Heart right ventricle (tissue), 16 donors: ENCODE data around the gene MFRP. TPM values are rescaled to one million over a fixed set of nuclear protein-coding genes. Genes with fewer than 3 reads are reported as not detected.

Source experiments
- ATAC-seq, 8 donors: fragments of 200-7000 bp; cut with Tn5 transposase; one replicate each; pipeline ENCODE4 v1.9.1; 2020; ENCODE audit warnings: mild to moderate bottlenecking in 8 of 8, moderate library complexity in 8 of 8, moderate number of reproducible peaks in 1 of 8
- DNase-seq, 2 donors: peaks; one replicate each; pipeline ENCODE4 v3.0.0-alpha.2; 2020
- H3K27ac ChIP-seq, 10 donors: fragments of 200-600 bp; sonication (generic) in 2 of 10; one replicate each; pipeline versions ENCODE4 v1.5.0 to v1.8.0; 2020 to 2022; ENCODE audit warnings: mild to moderate bottlenecking in 3 of 10
- H3K27me3 ChIP-seq, 7 donors: fragments of 200-600 bp; one replicate each; pipeline ENCODE4 v1.8.0; 2021 to 2022; ENCODE audit warnings: mild to moderate bottlenecking in 2 of 7
- H3K36me3 ChIP-seq, 9 donors: fragments of 200-600 bp; sonication (generic) in 1 of 9; one replicate each; pipeline versions ENCODE4 v1.5.0 to v1.8.0; 2020 to 2022; ENCODE audit warnings: mild to moderate bottlenecking in 2 of 9
- H3K4me1 ChIP-seq, 9 donors: fragments of 200-600 bp; sonication (generic) in 1 of 9; one replicate each; pipeline versions ENCODE4 v1.5.0 to v1.8.0; 2020 to 2022; ENCODE audit warnings: mild to moderate bottlenecking in 4 of 9
- H3K4me3 ChIP-seq, 10 donors: fragments of 200-600 bp; sonication (generic) in 2 of 10; one replicate each; pipeline versions ENCODE4 v1.5.0 to v1.8.0; 2020 to 2022; ENCODE audit warnings: mild to moderate bottlenecking in 7 of 10, moderate library complexity in 2 of 10
- H3K9me3 ChIP-seq, 11 donors: fragments of 200-600 bp in 10 of 11; sonication (generic) in 2 of 11; one replicate each; pipeline versions ENCODE4 v1.5.0 to v1.8.0; 2013 to 2022; ENCODE audit warnings: mild to moderate bottlenecking in 2 of 11, control low read depth in 1 of 11, moderate library complexity in 1 of 11
- WGBS, 2 donors: extraction: QIAGEN DNeasy Blood & Tissue Kit; methylation state at CpG; one replicate each; pipeline ENCODE4 v1.1.7; 2013; ENCODE audit warnings: inconsistent platforms in 1 of 2; 5-methylcytosine and 5-hydroxymethylcytosine counted together
- intact Hi-C, 10 donors: fragments of 100-400 bp; cut with DNase I; formaldehyde crosslinking; loops; one replicate each; pipeline versions ENCODE4 v1.11.1 to v1.14.2; 2022
- polyA plus RNA-seq, 2 donors: library from polyadenylated mRNA; stranded (reverse); fragments of 200-250 nt; gene quantifications; one replicate each; pipeline ENCODE4 v1.2.3, GENCODE V29; 2013
- total RNA-seq, 10 donors: library from RNA; stranded (reverse); fragmentation: NEBNext Ultra II Directional in 3 of 10; extraction: Animal tissue kit (Norgen Biotek cat#: 25700) in 3 of 10; gene quantifications; one replicate each; pipeline versions ENCODE4 v1.2.1 to v1.2.4, GENCODE V29; 2021 to 2023
- TF ChIP-seq, protein P1 (sequence below), 9 donors: fragments of 200-600 bp; sonication (generic) in 2 of 9; IDR thresholded peaks; one replicate each; pipeline versions ENCODE4 v1.5.0 to v1.8.0; 2021 to 2022; ENCODE audit warnings: antibody characterized with exemption in 9 of 9, mild to moderate bottlenecking in 5 of 9, moderate library complexity in 1 of 9
- donor health status: Arrhythmogenic right ventricular cardiomyopathy.
- donor health status: ischemic (EF 13 %, LVEDD 7.1; RV severe dilation, severe dysfunction).
- donor health status: healthy with polysubstance abuse.
- donor health status: DM: no; HTN: yes; CAD: no.
- donor health status: DM: no; HTN: no; CAD: no.
- donor health status: ischemic (EF 25% LVEDD 6.9; RV normal size, moderate dysfunction).
- donor health status: ischemic (EF 25% LVEDD 5.7; RV mildly dilated, moderate dysfunction).
- donor health status: healthy.
- donor health status: DM: yes; HTN: yes; CAD: no.
- donor health status: Ischemic cardiomyopathy.
- donor health status: ischemic (EF 35%, LVEDD 5.7; RV mildly dilated, moderate dysfunction).
- donor health status: nonischemic (EF 11% LVEDD 7.7; RV severe dilation, severe dysfunction).
- donor health status: DM: yes; HTN: yes; CAD: no.
- donor health status: PGD.
- donor health status: ischemic (EF 29% LVEDD 5.4; RV normal size, mild dysfunction).
- donor health status: nonischemic (EF 23%, LVEDD 6.1; RV moderate dilation, normal function).

MFRP gene
- total and polyA plus RNA-seq, 12 donors: 0.04 TPM; not detected in 11

DNA sequence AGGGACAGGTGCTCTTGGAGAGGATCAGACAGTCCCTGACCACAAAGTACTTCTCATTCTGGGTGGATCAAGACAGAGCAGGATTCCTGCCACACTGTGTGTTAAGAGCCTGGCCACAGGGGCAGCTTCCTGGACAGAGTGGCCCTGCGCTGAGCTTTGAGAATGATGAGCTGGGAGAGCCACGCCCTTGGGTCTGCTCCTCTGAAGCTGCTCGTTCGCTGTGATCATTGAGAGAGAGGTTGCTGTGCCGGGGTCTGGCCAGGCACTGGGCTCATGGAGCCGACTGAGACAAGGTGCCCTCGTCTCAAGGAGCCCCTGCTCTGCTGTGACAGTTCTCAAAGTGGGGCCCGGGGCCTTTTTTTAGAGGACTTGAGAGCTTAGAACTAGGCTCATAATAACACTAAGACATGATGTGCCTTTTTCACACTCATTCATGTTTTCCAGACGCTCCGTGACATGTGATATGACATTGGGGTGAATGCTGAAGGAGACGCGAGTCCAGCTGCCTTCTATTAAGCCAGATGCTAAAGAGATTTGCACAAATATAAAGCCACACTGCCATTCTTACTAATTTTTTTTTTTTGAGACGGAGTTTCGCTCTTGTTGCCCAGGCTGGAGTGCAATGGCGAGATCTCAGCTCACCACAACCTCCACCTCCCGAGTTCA is 1.6 kb upstream of the MFRP start:
- no peak overlapping the region for H3K4me3 ChIP-seq
- intact Hi-C loops: loop anchor here in 1 of 10 donors (10.0 kb wide), 1 partner anchor 127 kb away; no protein-coding TSS in a partner anchor
- DNase-seq (no peak), ATAC-seq (no peak)
- H3K27ac ChIP-seq: peak overlapping the region in 2 of 10 donors; percentile 13 to 46
- 74 to 75% methylated on average over 16 of the region's 16 CpGs for WGBS, 2 donors
- no peaks in the 10 kb centered on the region for H3K9me3 ChIP-seq
- no peaks in the 10 kb centered on the region for H3K27me3 ChIP-seq
- H3K4me1 ChIP-seq: peaks cover 2 to 21% (median 12%) of the 10 kb centered on the region in 9 donors
- TF ChIP-seq, protein P1, sequence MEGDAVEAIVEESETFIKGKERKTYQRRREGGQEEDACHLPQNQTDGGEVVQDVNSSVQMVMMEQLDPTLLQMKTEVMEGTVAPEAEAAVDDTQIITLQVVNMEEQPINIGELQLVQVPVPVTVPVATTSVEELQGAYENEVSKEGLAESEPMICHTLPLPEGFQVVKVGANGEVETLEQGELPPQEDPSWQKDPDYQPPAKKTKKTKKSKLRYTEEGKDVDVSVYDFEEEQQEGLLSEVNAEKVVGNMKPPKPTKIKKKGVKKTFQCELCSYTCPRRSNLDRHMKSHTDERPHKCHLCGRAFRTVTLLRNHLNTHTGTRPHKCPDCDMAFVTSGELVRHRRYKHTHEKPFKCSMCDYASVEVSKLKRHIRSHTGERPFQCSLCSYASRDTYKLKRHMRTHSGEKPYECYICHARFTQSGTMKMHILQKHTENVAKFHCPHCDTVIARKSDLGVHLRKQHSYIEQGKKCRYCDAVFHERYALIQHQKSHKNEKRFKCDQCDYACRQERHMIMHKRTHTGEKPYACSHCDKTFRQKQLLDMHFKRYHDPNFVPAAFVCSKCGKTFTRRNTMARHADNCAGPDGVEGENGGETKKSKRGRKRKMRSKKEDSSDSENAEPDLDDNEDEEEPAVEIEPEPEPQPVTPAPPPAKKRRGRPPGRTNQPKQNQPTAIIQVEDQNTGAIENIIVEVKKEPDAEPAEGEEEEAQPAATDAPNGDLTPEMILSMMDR (IDR thresholded peaks at IDR 0.05): no peak
- H3K36me3 ChIP-seq: no peaks in the 10 kb centered on the region

DNA sequence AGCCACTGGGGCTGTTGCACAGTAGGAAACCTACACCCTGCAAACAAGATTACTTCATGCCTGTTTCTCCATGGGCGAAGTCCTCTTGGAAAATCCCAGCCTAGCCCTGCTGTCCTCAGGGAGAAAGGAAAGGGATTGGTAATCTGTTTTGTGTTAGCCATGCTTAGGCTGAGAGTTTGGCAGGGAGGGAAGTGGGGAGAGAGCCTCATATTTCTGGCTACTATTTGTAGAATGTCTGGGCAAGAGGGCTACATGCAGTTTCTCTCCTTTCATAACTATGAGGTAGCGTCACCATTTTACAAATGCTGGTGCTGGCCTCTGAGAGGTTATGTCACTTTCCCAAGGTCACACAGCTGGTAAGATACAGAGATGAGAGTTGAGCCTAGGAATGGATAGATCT is 737 bp upstream of the MFRP start:
- TF ChIP-seq, protein P1 (IDR thresholded peaks at IDR 0.05): no peak
- Histone ChIP-seq H3K4me3 (no peak overlapping the region), H3K36me3 (no peaks in the 10 kb centered on the region), H3K27me3 (peaks cover 0 to under 1% (median 0%) of the 10 kb centered on the region in 7 donors), H3K9me3 (no peaks in the 10 kb centered on the region), H3K27ac (peak overlapping the region in 1 of 10 donors; percentile 30), H3K4me1 (peaks cover 0 to 13% (median 3%) of the 10 kb centered on the region in 9 donors)
- no peak for DNase-seq
- WGBS, 2 donors: 70 to 80% methylated on average over 2 of the region's 2 CpGs
- intact Hi-C loops: loop anchor here in 1 of 10 donors (10.0 kb wide), 1 partner anchor 128 kb away; no protein-coding TSS in a partner anchor
- ATAC-seq: peak in 3 of 8 donors; percentile 6 to 22 (median 14)

DNA sequence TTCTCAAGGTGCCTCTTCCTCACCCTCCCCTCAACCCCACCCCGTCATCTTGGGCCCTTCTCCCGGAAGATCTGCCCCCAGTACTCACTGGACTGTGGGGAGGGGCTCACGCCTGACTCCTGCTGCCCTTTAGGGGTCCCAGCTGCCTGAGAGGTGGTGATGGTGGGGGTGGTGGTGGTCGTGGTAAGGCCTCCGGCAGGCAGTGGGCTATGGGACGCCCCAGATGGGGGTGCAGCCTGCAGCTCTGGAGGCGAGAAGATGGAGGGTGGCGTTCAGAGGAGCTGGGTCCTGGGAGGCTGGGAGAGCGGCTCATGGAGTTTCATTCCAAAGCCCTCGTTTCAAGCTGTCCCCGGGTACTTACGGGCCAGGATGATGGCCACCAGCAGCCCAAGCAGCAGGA is 820 bp downstream of the MFRP start:
- intact Hi-C loops: loop anchor here in 1 of 10 donors (10.0 kb wide), 1 partner anchor 129 kb away; no protein-coding TSS in a partner anchor
- H3K27me3 ChIP-seq: peaks cover 0 to 16% (median 0%) of the 10 kb centered on the region in 7 donors
- DNase-seq (no peak), ATAC-seq (no peak)
- H3K4me3 ChIP-seq: no peak overlapping the region
- TF ChIP-seq, protein P1 (IDR thresholded peaks at IDR 0.05): no peak
- H3K27ac ChIP-seq: no peak overlapping the region
- 88 to 92% methylated on average over 12 of the region's 12 CpGs for WGBS, 2 donors
- no peaks in the 10 kb centered on the region for H3K9me3 ChIP-seq
- peaks cover 8 to 25% (median 12%) of the 10 kb centered on the region in 9 donors for H3K4me1 ChIP-seq
- no peaks in the 10 kb centered on the region for H3K36me3 ChIP-seq

DNA sequence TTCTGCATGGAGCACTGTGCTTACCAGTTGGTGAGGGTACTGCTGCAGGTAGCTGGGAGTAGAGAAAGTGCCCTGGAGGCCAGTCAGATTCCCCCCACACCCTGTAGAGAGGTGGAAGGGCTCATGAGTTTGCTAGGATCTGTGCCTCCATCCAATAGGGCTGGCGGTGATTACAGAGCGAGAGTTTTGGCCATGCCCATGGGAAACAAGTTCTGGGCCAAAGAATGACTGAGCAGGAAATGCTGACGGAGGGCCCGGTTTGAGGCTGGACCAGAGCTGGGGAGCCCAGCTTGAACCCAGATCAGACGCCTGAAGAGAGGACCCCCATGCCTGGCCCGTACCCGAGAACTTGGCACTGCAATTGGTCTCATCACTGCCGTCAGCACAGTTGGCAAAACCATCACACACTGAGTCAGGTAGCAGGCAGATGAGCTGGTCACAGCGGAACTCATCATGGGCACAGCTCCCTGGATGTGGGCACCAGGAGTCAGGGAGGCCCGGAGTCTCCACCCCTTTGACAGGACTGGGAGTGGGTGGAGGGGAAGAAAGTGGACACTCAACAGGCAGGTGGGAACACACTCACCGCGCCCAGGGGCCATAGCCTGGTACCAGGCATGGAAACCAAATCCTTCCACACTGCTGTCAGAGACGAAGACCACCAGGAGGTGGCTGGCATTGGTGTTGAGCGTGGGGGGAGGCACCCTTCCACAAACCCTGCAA is 2.1 kb downstream of the MFRP start:
- Histone ChIP-seq H3K4me1 (peaks cover 8 to 29% (median 23%) of the 10 kb centered on the region in 9 donors), H3K9me3 (no peaks in the 10 kb centered on the region), H3K27me3 (peaks cover 0 to 28% (median 0%) of the 10 kb centered on the region in 7 donors), H3K36me3 (no peaks in the 10 kb centered on the region), H3K27ac (no peak overlapping the region), H3K4me3 (no peak overlapping the region)
- WGBS, 2 donors: 74 to 85% methylated on average over 14 of the region's 14 CpGs
- DNase-seq (no peak), ATAC-seq (no peak)
- TF ChIP-seq, protein P1 (IDR thresholded peaks at IDR 0.05): no peak
- intact Hi-C loops: loop anchor here in 1 of 10 donors (5.0 to 10.0 kb wide), 2 partner anchors 38 to 130 kb away; partner anchors contain the start of gene USP2
